Parathyroid adenoma (tissue), 2 donors: ENCODE data around the gene ME3.

ENCODE experiments used
- H2AFZ ChIP-seq: fragments of 300-600 bp; sonication (generic); one replicate; pipeline ENCODE4 v1.7.0; 2017; ENCODE audit warnings: antibody characterized with exemption, mild to moderate bottlenecking
- H3K27ac ChIP-seq: fragments of 300-600 bp; sonication (generic); one replicate; pipeline ENCODE4 v1.7.0; 2017
- H3K27me3 ChIP-seq: fragments of 300-600 bp; sonication (generic); one replicate; pipeline ENCODE4 v1.7.0; 2017; ENCODE audit warnings: low read length; ENCODE audit not compliant: control insufficient read depth, insufficient read depth
- H3K36me3 ChIP-seq: fragments of 300-600 bp; sonication (generic); one replicate; pipeline ENCODE4 v1.7.0; 2017; ENCODE audit warnings: low read length; ENCODE audit not compliant: control insufficient read depth, insufficient read depth
- H3K4me1 ChIP-seq: fragments of 300-600 bp; sonication (generic); one replicate; pipeline ENCODE4 v1.7.0; 2017; ENCODE audit warnings: control low read depth
- H3K4me2 ChIP-seq: fragments of 300-600 bp; sonication (generic); one replicate; pipeline ENCODE4 v1.7.0; 2017; ENCODE audit warnings: low read length
- H3K4me3 ChIP-seq: fragments of 300-600 bp; sonication (generic); one replicate; pipeline ENCODE4 v1.7.0; 2017; ENCODE audit warnings: low read depth, low read length
- H3K79me2 ChIP-seq: fragments of 300-600 bp; sonication (generic); one replicate; pipeline ENCODE4 v1.7.0; 2017; ENCODE audit warnings: control low read depth
- H3K9ac ChIP-seq: fragments of 300-600 bp; sonication (generic); one replicate; pipeline ENCODE4 v1.7.0; 2017; ENCODE audit warnings: mild to moderate bottlenecking
- H3K9me3 ChIP-seq: fragments of 300-600 bp; sonication (generic); one replicate; pipeline ENCODE4 v1.7.0; 2017; ENCODE audit warnings: low read length; ENCODE audit not compliant: control insufficient read depth
- TF ChIP-seq, protein P1 (sequence below): fragments of 300-600 bp; sonication (generic); IDR thresholded peaks from one replicate; pipeline ENCODE4 v1.7.0; 2017; ENCODE audit warnings: antibody characterized with exemption, mild to moderate bottlenecking
- donor health status: primary hyperparathyroidism.

Gene ME3

GRCh38 chr11:86608251-86608799, 64.1 kb downstream of the ME3 start:
- Histone ChIP-seq H3K4me2 (no peak overlapping the region), H2AFZ (peak overlapping the region; percentile 51), H3K4me3 (no peak overlapping the region), H3K27me3 (no peaks in the 10 kb centered on the region), H3K4me1 (no peaks in the 10 kb centered on the region), H3K9ac (no peak overlapping the region), H3K27ac (no peak overlapping the region), H3K36me3 (no peaks in the 10 kb centered on the region), H3K9me3 (no peaks in the 10 kb centered on the region), H3K79me2 (no peaks in the 10 kb centered on the region)
- TF ChIP-seq, protein P1, sequence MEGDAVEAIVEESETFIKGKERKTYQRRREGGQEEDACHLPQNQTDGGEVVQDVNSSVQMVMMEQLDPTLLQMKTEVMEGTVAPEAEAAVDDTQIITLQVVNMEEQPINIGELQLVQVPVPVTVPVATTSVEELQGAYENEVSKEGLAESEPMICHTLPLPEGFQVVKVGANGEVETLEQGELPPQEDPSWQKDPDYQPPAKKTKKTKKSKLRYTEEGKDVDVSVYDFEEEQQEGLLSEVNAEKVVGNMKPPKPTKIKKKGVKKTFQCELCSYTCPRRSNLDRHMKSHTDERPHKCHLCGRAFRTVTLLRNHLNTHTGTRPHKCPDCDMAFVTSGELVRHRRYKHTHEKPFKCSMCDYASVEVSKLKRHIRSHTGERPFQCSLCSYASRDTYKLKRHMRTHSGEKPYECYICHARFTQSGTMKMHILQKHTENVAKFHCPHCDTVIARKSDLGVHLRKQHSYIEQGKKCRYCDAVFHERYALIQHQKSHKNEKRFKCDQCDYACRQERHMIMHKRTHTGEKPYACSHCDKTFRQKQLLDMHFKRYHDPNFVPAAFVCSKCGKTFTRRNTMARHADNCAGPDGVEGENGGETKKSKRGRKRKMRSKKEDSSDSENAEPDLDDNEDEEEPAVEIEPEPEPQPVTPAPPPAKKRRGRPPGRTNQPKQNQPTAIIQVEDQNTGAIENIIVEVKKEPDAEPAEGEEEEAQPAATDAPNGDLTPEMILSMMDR: peak; percentile 81

DNA sequence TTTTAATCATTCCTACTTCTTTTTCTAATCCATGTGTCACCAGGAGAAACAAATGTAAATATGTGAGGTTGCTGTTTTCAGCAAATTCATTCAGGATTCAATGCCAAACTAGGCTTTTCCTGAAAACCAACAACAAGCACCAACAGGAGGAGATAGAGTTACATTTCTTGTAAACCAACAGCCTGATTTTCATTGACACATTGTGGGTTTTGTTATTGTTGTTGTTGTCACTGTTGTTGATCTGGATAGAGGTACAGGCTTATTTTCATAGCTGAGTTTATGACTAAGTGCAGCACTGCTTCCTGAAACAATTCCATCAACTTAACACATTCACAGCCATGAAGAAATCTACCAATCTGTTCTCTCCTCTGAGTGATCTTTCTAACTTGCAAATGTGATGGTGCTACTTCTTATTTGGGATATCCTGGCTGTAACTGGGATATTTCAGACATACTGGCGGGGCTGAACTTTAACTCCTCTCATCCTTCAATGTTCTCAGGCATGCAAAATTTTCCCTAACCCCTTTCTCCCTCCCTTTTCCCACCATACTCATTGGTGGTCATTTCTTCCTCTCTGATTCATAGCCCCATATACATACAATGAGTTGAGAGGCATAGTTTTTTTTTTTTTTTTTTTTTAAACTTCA, 65.5 kb downstream of the ME3 start:
- H3K4me1 ChIP-seq: no peaks in the 10 kb centered on the region
- TF ChIP-seq, protein P1: no peak
- H3K9ac ChIP-seq: no peak overlapping the region
- H3K27ac ChIP-seq: peak overlapping the region; percentile 21
- no peaks in the 10 kb centered on the region for H3K36me3 ChIP-seq
- no peak overlapping the region for H2AFZ ChIP-seq
- H3K27me3 ChIP-seq: no peaks in the 10 kb centered on the region
- H3K4me3 ChIP-seq: no peak overlapping the region
- no peaks in the 10 kb centered on the region for H3K9me3 ChIP-seq
- no peaks in the 10 kb centered on the region for H3K79me2 ChIP-seq
- no peak overlapping the region for H3K4me2 ChIP-seq

DNA sequence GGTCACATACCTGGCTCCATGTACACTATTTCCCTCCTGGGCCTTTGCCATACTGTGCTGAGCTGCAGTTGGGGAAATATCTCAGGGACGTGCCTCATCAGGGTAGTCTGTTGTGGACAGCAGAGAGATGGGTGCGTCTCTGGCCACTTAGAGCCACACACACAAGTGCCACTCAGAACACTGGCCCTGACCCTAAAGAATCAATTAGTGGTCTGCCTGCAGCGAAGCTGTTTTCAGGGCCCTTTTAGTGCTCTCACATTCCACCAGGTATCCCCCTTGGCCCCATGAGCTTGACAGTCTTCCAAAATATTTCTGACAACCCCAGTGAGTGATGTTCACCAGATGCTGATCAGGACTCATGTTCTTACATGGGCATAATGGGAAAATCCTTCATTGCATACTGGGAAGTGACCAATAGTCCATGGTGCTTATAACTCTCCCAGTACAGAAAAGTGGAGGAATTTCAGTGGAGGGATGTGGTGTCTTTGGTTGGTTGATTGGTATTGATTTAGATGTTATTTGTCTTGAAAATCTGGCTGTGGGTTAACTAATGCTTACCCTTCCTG, 66.1 kb downstream of the ME3 start:
- Histone ChIP-seq H3K9me3 (no peaks in the 10 kb centered on the region), H3K4me1 (no peaks in the 10 kb centered on the region), H3K36me3 (no peaks in the 10 kb centered on the region), H3K27me3 (no peaks in the 10 kb centered on the region), H2AFZ (no peak overlapping the region), H3K4me3 (no peak overlapping the region), H3K4me2 (no peak overlapping the region), H3K79me2 (no peaks in the 10 kb centered on the region), H3K9ac (no peak overlapping the region), H3K27ac (peak overlapping the region; percentile 21)
- TF ChIP-seq, protein P1: no peak

DNA sequence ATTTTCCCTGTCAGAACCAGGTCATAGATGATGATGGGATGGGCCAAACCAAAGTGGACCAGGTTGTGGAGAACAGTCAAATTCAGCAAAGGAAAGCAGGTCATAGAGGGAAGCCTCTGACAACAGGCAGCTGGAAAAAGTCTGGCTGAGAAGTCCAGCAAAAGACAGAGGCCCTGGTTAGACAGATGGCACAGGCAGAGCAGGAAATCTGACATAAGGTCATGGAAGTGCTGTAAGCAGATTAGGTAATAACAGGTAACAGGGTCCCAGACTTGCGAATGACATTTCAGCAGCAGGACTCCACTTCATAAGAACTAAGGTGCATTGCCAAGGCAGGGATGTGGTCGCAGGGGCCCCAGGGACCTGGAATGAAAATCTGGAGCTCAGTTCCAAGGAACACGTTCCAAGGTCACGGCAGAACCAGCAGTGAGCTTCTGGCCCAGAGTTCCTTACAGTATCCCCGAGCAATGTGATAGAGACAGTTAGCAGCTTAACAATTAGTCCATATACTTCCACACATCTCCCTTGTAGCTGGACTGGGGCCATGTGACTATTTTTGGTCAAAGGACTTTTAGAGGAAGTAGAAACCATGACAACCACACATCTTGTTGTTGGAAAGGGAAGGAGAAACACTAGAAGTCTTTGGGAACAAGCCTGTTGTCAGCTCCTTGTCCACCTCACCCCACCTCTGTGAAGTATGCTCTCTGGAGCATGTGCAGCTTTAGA, 75.4 kb downstream of the ME3 start:
- TF ChIP-seq, protein P1: no peak
- Histone ChIP-seq H3K9ac (no peak overlapping the region), H3K4me1 (peaks cover 16% of the 10 kb centered on the region), H2AFZ (peak overlapping the region; percentile 42), H3K27me3 (no peaks in the 10 kb centered on the region), H3K4me3 (no peak overlapping the region), H3K36me3 (no peaks in the 10 kb centered on the region), H3K79me2 (no peaks in the 10 kb centered on the region), H3K4me2 (no peak overlapping the region), H3K27ac (peak overlapping the region; percentile 26), H3K9me3 (no peaks in the 10 kb centered on the region)
